ENCODE measurements around the gene ERAP2. TPM values are rescaled to one million over a fixed set of nuclear protein-coding genes. Genes with fewer than 3 reads are reported as not detected.
A peak's percentile ranks its signal among the peaks of the same experiment; 100 is the strongest.

Gene ERAP2
- polyA plus RNA-seq, 1 donor (not counting 4 experiments of a cell fraction or from before 2014, with no cell fraction given), result 41.0 TPM

- peaks cover 20% of the 10 kb centered on the region for H3K4me1 ChIP-seq (ENCODE audit: control insufficient read depth, extremely low read depth, insufficient read depth, low read length)
- TF ChIP-seq EZH2 (IDR thresholded peaks at IDR 0.05; ENCODE audit: low read length) (no peak), CTCF (optimal IDR thresholded peaks at IDR 0.05 in 1 of 3, IDR thresholded peaks at IDR 0.05 in 1 of 3, conservative IDR thresholded peaks at IDR 0.05 in 1 of 3; ENCODE audit: extremely low read depth in 1 of 3, insufficient read depth in 2 of 3, low read length in 3 of 3) (no peak)
- peak overlapping the region in 2 of 3 experiments; percentile 26 to 30 for H3K4me3 ChIP-seq (ENCODE audit: control insufficient read depth in 2 of 3, extremely low read depth in 1 of 3, insufficient read depth in 2 of 3, low read depth in 1 of 3, low read length in 3 of 3)
- H3K27ac ChIP-seq (ENCODE audit: control insufficient read depth, insufficient read depth, low read length), result no peak overlapping the region
- H4K20me1 ChIP-seq (ENCODE audit: control insufficient read depth, extremely low read depth, insufficient read depth, low read length), result no peaks in the 10 kb centered on the region
- H3K9ac ChIP-seq (ENCODE audit: control insufficient read depth, extremely low read depth, insufficient read depth, low read length), result no peak overlapping the region
- no peaks in the 10 kb centered on the region for H3K9me3 ChIP-seq (ENCODE audit: control insufficient read depth, low read depth, low read length)
- H3K27me3 ChIP-seq (ENCODE audit: control insufficient read depth, extremely low read depth, insufficient read depth, low read length), result no peaks in the 10 kb centered on the region
- dilution Hi-C loops (cut with MboI; ENCODE audit: extremely low pct_ligation_motif_present, low sequenced_read_pairs), result no loop called here
- no peaks in the 10 kb centered on the region for H3K9me1 ChIP-seq (ENCODE audit: control insufficient read depth, extremely low read depth, insufficient read depth, low read length)
- FAIRE-seq, result peak; percentile 87
- peak overlapping the region; percentile 40 for H2AFZ ChIP-seq (ENCODE audit: control insufficient read depth, low read length)
- peak; percentile 30 for DNase-seq (ENCODE audit: low read depth, low spot score)
- no peaks in the 10 kb centered on the region for H3K36me3 ChIP-seq (ENCODE audit: control insufficient read depth in 2 of 2, extremely low read depth in 1 of 2, insufficient read depth in 2 of 2, low read length in 2 of 2)
- peak overlapping the region; percentile 67 for H3K4me2 ChIP-seq (ENCODE audit: control insufficient read depth, extremely low read depth, insufficient read depth, low read depth, low read length)
- no peaks in the 10 kb centered on the region for H3K79me2 ChIP-seq (ENCODE audit: control insufficient read depth, insufficient read depth, low read length)
These were observed 31.8 kb upstream of the ERAP2 start for GRCh38 chr5:96844481-96844990.

- no peak overlapping the region for H3K27ac ChIP-seq (ENCODE audit: control insufficient read depth, insufficient read depth, low read length)
- DNase-seq (ENCODE audit: low read depth, low spot score), result no peak
- dilution Hi-C loops (cut with MboI; ENCODE audit: extremely low pct_ligation_motif_present, low sequenced_read_pairs), result no loop called here
- H3K36me3 ChIP-seq (ENCODE audit: control insufficient read depth in 2 of 2, extremely low read depth in 1 of 2, insufficient read depth in 2 of 2, low read length in 2 of 2), result no peaks in the 10 kb centered on the region
- no peaks in the 10 kb centered on the region for H4K20me1 ChIP-seq (ENCODE audit: control insufficient read depth, extremely low read depth, insufficient read depth, low read length)
- FAIRE-seq, result no peak
- no peak for TF ChIP-seq EZH2 (IDR thresholded peaks at IDR 0.05; ENCODE audit: low read length)
- TF ChIP-seq CTCF (optimal IDR thresholded peaks at IDR 0.05 in 1 of 3, IDR thresholded peaks at IDR 0.05 in 1 of 3, conservative IDR thresholded peaks at IDR 0.05 in 1 of 3; ENCODE audit: extremely low read depth in 1 of 3, insufficient read depth in 2 of 3, low read length in 3 of 3), result no peak
- no peak overlapping the region for H3K4me2 ChIP-seq (ENCODE audit: control insufficient read depth, extremely low read depth, insufficient read depth, low read depth, low read length)
- H3K9me1 ChIP-seq (ENCODE audit: control insufficient read depth, extremely low read depth, insufficient read depth, low read length), result no peaks in the 10 kb centered on the region
- no peaks in the 10 kb centered on the region for H3K27me3 ChIP-seq (ENCODE audit: control insufficient read depth, extremely low read depth, insufficient read depth, low read length)
- no peaks in the 10 kb centered on the region for H3K9me3 ChIP-seq (ENCODE audit: control insufficient read depth, low read depth, low read length)
- no peak overlapping the region for H3K9ac ChIP-seq (ENCODE audit: control insufficient read depth, extremely low read depth, insufficient read depth, low read length)
- no peaks in the 10 kb centered on the region for H3K79me2 ChIP-seq (ENCODE audit: control insufficient read depth, insufficient read depth, low read length)
- H2AFZ ChIP-seq (ENCODE audit: control insufficient read depth, low read length), result no peak overlapping the region
- no peaks in the 10 kb centered on the region for H3K4me1 ChIP-seq (ENCODE audit: control insufficient read depth, extremely low read depth, insufficient read depth, low read length)
- H3K4me3 ChIP-seq (ENCODE audit: control insufficient read depth in 2 of 3, extremely low read depth in 1 of 3, insufficient read depth in 2 of 3, low read depth in 1 of 3, low read length in 3 of 3), result no peak overlapping the region
These were observed 24.8 kb upstream of the ERAP2 start for GRCh38 chr5:96851312-96852062.
